IPS-NIHi7 (cell line): ENCODE results near the gene UROC1.

Experiments
- DNase-seq: peaks from one replicate; pipeline ENCODE4 v3.0.0; 2012; ENCODE audit warnings: mixed read lengths; ENCODE audit errors: extremely low spot score

Gene UROC1

DNA sequence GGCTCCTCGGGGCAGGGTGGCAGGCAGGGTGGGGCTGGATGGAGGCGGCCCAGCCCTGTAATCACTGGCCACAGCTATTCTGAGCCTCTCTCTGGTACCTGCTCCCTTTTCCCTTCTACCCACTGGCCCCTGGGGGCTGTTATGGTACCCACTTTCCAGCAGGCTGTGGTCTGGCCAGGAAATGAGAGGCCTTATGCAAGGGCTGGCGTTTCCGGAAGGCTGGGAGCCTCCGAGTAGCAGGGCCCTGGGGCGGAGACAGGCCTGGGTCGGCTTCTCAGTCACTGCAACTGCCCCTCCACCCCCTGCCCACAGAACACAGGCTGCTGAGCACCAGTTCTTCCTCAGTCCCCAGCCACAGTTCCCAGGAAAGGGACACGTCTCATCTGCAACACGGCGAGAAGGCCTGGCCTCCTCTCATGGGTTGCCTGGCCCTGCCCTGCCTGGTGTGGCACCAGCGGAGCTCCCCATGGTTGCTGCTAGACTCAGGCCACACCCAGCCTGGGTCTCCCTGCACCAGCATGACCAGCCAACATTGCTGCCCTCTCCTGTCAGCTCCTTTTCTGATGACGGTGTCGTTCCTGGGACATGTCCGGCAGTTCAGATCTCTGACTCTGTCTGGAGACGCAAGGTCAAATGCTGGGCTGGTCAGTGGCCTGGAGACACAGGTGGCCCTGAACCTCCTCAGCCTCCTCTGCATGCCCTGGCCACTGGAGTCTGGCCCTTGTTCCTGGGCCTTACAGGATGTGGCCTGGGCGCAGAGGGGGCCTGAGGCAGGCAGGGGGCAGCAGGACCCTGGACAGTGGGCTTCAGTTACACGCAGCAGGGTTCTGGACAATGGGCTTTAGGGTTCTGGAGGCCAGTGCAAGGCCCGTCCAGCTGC lies 12.8 kb upstream of the UROC1 start:
- DNase-seq: no peak

DNA sequence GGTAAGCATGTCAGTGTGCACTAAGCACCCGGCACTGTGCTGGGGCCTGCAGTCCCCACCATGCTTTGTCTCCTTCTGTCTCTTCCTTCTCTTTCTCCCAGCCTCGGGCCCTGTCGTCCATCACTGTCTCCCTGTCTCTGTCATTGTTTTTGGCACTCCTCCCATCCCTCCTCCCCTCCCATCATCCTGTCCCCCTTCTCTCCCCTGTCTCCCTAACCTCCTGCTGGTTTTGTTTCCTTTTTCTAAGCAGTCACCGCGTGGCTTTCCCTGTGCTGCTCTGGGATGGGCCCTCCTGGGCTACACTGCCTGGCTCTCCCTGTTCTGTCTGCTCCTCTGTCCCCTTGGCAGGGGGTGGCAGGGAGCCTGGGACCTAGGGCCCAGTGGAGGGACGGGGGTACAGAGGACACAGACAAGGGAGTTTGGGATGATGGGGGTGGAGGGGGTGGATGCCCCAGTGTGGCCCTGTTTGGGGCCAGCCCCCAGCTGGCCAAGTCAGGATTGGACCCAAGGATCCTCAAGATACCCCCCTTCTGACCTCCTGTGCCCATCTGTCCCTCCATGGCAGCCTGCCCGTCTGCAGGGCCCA lies 12.1 kb upstream of the UROC1 start:
- DNase-seq: no peak

DNA sequence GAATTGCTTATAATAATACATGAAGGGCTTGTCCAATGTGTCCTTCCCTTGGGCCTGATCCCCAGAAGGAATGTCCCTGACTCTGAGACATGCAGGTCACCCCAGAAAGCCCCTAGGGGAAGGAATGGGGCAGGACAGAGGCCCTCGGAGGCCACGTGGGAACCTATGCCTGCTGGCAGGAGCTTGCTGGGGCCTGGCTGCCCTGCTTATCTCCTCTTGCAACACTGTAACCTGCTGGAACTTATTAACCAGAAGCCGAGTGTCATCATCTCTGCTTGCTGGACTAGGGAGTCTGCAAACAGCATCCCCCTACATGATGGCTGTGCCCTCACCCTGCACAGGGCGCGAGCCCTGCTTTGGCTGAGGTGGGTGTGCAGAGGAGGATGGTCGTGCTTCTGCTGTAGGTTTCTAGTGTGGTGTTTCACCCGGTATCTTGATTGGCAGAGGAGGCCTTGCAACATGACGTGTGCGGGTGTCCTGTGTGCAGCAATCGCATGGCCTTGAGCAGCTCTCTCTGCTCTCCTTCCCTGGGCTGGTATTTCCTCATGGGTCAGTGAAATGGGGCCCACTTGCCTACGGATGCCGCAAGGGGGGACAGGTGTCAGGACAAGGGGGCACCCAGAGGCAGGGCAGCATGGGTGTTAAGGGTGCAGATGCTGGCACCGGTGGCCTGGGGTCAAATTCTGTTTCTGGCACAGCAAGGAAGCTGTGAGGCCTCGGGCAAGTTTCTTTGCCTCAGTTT lies 11.4 kb upstream of the UROC1 start:
- DNase-seq: no peak

DNA sequence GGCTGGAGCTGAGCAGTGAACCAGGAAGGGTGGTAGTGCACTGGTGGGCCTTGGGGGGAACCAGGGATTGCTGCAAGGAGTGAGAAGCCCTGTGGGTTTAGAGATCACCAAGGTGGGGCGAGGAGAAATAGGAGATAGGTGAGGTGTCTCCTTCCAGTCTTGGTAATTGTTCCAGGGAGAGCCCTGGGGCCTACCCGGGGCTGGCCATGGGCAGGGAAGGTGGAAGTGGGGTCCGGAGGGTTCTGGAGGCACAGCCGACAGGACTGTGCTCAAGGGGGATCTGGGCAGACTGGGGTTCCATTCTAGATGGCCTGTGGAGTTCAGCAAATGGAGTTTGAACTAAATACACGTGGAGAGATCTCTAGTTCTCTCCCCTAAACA lies 10.8 kb upstream of the UROC1 start:
- no peak for DNase-seq

DNA sequence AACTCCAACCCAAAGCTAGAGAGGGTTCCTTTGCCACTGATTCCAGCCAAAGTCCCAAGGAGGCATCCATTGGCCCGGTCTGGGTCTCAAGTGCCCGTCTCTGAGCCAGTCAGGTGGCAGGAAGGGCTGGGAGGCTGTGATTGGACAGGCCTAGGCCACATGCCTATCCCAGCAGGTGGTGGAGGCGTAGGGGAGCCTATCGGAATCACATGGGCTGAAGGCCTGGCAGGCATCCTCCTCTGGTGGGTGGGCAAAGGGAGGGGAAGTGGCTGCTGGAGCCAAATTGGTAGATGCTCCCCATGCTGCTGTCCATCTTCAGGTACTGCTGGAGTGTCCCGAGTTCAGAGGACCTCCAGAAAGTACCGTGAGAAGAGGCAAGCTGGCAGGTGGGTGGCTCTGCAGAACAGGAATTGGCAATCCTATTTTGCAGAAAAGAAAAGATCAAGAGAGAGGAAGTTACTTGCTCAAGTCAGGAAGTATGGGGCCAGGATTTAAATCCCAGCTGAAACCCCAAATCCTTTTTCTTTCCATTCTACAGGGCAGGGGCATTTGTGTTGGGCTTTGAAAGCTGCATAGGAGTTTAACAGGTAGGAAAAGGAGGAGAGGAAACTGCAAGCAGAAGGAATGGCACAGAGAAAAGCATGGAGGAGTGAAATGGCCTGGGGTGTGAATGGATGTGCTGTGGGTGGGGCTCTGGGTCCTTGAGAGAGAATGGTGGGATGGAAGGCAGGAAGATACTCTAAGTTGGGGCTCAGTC lies 10.1 kb upstream of the UROC1 start:
- peak; percentile 48 for DNase-seq

DNA sequence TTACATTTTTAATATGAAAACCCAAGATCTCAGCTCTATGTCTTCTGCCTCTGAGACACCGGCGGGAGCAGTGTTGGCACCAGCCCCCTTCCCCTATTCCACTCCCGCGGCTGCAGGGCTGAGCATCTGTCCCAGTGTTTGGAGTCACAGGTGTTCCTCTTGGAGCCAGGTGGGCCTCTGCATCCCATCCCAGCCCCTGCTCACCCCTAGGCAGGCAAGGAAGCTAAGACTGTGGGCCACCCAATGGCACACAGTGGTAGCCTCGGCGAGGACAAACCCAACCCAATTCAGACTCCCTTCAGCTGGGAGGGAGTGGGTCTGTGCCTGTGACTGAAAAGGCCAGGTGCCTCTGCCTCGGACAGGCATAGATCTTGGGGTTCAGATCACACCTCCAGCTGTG lies 9.4 kb upstream of the UROC1 start:
- DNase-seq: no peak

DNA sequence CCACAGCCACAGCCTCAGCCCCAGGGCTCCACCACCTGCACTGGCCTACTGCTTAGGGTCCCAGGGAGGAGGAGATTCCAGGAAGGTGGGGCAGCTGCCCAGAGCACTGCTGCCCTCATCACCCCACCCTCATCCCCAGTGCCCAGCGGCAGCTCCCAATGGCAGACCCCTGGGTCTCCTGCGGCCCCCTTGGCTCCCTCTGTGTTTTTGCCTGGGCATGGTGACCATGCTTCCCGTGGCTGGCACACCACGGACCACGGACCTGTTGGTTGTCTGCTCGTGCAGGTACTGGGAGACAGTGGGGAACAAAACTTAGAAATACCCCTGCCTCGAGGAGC lies 9.1 kb upstream of the UROC1 start:
- DNase-seq: no peak

DNA sequence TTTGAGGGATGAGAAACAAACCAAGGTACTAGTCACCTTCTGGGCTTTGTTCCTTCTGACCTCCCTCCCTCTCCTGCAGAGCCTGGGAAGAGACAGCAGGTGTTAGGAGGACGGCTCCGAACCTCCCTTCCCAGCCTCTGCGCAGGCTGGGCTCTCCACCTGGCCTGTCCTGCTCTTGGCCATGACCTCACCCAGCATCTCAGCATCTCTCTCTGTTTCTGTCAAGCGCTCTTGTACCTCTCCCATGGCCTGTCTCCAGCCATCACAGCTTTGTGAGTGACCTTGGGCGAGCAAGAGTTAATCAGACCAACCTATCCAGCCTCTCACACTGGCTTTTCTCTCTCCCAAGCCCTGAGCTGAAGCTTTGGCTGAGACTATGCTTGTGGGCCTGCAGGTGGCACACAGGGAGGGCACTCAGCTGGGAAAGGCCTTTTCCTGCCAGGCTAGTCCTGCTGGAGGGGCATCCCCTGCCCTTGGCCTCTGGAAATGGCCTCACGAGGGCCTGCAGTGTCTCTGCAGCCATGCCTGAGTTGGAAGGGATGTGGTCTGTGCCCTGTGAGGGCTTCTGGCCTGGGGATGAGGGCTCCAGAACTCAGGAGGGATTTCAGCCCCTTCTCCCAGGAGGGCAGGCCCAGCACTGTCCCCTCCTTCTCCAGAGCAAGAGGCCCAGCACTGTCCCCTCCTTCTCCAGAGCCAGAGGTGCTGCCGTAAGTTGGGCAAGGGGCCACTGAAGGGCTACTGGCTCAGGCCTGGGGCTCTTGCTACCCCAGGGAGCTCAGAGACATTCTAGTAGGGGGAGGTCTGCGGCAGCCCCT lies 8.5 kb upstream of the UROC1 start:
- DNase-seq: no peak

DNA sequence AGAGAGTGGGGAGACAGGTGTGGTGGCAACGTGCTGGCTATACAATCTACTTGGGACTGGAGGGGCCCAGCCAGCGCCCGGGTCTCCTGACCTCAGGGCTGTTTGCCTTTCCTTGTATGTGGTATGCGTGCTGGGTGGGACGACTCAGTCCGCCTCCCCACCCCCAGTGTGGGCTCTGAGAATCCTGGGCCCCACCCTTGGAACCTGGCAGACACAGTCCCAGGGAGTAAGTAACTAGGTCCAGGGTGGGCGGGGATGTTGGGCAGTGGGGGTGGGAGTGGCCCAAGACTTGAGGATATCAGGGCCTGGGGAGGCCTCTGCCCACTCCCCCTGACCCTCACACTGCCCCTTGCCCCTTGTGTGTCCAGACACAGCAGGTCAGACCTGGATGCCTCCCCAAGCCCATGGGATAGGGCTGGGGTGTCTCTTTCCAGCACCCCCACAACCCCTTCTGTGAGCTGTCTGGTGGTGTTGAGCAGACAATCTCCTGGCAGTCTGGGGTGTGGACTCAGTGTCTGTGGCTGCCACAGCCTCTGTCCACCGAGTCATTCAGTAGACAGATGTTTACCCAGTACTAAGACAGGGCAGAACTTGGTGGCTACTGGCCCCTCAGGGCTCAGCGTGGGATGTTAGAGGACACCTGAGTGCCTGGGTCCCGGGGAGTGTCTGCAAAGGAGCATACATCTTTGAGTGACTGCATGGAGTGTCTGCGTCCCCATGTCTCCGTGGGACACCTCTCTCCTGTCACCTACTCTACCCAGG lies 7.7 kb upstream of the UROC1 start:
- no peak for DNase-seq

DNA sequence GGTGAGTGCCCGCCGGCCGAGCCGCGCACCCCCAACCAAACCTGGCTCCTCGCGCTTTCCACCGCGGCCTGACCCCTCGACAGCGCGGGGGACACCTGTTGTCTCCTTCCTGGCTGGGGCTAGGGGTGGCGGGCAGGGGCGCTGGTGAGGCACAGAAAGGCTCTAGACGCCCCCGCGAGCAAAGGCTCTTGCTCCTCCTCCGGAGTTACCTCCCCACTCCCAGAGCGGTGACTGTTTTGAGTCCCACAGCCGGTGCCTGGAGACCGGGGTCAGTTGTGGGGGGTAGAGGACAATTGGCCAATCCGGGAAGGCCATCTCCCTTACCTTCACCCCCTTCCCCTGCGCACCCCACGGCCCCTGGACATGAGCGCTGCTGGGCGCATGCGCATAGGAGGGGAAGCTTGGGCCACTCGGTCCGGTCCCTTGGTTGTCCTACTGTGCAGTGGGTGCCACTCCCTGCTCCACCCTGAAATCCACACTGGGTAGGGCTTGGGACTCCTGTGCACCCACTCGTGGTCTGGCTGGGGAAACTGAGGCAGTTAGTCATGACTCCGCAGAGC lies 6.9 kb upstream of the UROC1 start:
- peak; percentile 68 for DNase-seq

DNA sequence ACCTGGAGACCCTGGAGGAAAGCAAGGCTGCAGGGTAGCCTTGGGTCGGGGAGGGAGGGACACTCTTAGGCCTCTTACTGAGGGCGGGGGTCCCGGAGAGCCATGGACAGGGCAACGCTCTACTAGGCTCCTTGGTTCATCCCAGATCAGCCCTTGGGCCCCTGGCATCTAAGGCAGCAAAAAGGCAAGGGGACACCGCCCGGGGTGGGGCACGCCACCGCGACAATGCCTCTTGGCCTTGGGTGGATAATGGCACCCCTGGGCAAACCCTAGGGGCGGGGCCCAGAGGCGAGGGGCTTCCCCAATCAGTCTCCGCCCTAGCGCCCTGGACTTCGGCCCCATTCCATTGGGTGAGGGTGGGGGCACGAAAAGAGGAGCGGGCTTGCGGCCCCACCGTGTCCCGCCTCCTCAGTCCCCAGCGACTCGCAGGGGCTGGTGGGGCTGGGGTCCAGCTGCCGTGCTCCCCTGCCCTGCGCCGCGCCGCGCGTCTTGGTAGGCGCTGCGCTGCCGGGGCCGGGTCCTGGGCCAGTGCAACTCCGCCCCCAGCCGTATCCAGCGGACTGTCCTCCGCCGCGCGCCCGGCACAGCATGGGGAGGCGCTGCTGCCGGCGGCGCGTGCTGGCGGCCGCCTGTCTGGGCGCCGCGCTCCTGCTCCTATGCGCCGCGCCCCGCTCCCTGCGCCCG lies 6.3 kb upstream of the UROC1 start, which contains the start of gene CHST13:
TSS of gene CHST13 (plus strand) at position 411 of the 684 bp plus-strand sequence. CDS start at position 589, 178 bp downstream.
- DNase-seq: peak; percentile 81

DNA sequence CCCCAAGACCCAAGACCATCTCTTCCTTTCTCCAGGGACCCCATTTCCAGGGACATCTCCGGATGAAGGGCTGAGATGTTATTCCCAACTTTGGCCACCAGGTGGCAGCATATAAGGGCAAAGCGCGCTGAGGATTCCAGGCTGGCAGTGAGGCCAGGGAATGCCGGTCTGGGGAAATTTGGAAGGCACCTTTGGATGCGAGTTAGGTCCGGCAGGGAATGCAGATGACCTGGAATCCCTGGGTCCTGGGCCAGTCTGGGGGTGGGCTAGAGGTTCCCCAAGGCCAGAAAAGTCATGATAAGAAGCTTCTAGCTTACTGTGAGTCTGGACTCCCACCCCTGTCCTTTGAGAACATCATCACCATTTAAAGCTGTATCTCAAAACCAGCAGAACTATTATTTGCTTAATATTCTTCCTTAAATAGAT lies 4.8 kb upstream of the UROC1 start:
- peak; percentile 91 for DNase-seq

DNA sequence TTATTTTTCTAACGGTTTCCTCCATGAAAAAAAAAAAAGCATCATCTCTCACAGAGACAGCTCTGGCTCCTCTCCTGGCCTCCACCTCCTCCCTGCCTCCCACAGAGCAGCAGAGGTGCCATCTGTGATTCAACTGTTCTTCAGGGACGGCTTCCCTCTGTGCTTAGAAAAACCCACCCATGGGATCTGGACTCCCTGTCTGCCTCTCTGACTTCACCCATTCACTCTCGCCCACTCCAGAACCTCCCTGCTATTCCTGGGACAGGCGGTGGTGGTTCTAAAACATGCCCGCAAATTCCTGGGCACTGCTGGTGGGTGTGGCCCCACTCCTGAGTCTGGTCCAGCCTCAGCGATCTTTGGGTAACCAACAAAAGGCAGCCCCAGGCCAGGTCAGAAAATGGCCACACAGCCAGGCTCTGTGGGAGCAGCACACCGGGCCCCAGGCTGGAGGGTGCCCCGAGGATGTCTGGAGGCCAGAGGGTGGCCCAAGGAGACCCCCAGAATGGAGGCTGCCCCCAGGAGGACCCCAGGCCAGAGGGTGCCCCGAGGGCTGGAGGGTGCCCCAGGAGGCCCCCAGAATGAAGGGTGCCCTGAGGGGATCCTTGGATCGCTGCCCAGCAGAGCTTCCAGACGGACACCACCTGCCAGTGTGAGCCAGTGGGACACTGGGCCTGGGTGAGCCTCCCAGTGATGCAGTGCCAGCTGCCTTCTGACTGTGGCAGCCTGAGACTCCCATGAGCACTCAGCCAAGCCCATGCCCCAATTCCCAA lies 3.7 kb upstream of the UROC1 start:
- DNase-seq: no peak

DNA sequence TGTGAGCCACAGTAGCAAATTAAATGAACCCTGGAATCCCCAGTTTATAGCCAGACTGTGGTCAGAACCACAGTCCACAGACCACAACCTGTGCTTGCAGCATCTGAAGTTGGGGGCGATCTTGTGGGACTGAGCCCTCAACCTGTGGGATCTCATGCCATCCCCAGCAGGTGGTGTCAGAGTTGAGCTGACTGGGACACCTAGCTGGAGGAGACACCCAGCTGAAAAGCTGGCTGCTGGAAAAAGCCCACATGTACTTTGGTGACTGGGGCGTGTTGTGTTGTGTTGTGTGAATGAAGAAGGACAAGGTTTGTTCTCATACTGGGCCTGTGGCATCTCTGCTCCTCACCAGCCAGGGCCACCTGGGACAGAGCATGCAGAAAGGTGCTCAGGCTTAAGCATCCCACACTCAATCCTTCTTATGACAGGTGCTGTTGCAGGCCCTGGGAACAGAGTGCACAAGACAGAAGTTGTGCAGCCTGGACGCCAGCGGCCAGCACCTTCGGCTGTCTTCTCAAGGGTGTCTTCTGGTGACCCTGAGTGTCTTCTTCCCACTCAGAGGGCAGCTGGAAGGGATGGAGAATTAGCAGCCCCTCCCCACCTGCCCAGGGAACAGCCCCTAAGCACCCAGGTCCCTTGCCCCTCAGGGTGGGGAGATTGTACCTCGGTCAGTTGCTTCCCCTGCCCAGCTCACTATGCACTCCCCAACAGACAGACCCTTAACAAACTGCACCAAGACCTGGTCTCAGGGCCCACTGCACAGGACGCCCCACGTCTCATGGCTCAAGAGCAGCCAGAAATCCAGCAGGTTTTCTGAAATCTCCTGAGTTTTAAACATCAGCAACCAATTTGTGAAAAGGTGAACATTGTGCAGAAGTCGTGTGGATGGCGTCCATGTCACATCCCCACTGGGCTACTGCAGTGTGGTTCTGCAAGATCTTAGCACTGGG lies 2.2 kb upstream of the UROC1 start:
- DNase-seq: no peak

DNA sequence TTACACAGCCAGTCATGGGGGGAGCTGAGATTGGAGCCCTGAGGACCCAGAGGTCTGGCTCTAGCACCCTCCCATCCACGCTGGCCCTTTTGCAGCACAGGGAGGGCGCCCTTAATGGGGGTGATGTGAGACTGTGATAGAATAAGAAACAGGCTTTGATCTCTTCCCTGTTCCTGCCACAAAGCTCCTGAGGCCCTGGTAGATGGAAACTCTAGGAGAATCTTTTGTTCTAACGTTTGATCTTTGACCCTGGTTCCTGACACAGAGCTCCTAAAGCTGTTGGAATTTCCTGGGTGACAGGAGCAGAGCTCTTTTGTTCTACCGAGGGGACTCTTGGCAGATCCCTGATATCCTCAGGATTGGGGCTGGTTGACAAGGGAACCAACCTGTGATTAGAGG lies 1.2 kb upstream of the UROC1 start:
- no peak for DNase-seq

DNA sequence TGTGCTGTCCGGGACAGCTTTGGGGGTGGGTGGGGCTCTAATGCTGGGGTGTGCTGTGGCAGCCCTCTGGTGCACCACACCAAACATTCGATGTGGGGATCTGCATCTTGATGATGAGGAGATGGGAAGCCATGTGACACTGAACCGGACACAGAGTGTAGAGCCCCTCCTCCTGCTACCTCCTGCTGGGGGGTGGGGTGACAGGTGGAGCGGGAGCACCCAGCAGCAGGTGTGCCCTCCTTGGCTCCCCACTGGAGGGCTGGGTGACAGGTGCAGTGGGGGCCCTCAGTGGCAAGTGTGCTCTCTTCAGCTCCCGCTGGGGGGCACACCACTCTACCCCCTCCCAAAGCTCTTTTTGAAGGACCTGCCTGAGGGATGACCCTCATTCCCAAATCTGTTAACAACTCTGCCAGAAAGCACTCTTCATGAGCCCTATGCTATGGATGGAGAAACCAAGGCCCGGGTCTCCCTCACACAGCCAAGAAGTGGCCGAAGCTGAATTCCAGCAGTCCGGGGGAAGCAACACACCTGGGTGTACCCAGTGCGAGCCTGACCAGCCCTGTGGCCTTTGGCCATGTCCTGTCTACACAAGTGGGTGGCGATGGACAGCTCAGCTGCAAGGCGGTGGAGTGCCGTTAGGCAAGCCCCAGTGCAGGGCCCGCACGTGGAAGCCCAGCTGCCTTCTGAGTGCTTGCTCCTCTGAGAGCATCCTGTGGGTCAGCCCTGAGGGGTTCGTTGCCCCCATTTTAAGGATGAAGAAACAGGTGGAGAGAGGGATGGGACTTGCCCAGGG lies 609 bp upstream of the UROC1 start:
- no peak for DNase-seq

DNA sequence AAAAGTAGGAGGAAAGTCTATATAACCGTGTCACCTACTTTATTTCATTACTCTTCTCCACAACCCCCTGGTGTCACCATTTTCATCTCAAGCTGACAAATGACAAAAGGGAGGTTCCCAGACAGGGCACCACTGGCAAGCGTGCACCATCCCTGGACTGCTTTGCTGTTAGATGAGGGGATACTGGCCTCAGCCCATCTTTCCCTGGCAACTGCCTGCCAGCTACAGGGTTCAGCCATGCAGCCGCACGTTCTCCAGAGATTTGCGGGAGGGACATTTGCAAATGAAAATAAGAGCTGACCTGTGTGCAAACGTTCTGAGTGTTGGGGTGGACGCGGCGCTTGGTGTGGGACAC lies 660 bp downstream of the UROC1 start:
- no peak for DNase-seq
